NCI-H1048 (cell line): ENCODE results near the gene MORC3.
"Not testable (repeated sequence)": the region's sequence is repeated elsewhere in the genome, so short reads cannot be mapped to it uniquely, and the experiment has no call there.

Experiments used
- DNase-seq: peaks from one replicate; lab custom pipeline; 2025; lab: John Stamatoyannopoulos, UW

Gene MORC3

DNA sequence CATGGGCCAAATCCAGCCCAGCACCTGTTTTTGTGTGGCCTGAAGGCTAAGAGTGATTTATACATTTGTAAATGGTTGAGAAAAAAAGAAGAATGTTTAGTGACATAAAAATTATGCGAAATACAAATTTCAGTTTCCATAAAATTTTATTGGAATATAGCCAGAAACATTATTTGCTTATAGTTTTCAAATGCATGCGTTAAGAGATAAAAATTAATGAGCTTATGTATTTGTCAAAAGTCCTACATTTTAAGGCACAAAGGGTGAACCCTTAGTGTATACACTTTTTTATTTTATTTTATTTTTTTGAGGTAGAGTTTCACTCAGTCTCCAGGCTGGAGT is 2.1 kb downstream of the MORC3 start:
- no peak for DNase-seq

DNA sequence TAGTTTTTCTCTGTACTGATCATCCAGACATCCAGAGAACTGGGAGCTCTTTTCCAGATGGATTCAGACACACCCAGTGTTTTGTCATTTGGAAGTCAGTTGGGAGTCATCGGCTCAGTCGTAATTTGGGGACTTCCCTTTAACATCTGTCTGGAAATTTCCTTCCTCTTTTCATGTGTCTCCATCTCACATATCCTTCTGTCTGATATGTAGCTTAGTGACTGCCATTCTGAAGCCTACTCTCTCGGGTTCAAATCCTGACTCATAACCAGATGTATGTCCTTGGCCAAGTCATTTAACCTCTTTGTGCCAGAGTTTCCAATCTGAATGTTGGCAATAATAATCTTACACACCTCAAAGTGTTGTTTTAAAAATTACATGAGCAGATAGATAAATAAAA is 3.0 kb downstream of the MORC3 start:
- DNase-seq: no peak

DNA sequence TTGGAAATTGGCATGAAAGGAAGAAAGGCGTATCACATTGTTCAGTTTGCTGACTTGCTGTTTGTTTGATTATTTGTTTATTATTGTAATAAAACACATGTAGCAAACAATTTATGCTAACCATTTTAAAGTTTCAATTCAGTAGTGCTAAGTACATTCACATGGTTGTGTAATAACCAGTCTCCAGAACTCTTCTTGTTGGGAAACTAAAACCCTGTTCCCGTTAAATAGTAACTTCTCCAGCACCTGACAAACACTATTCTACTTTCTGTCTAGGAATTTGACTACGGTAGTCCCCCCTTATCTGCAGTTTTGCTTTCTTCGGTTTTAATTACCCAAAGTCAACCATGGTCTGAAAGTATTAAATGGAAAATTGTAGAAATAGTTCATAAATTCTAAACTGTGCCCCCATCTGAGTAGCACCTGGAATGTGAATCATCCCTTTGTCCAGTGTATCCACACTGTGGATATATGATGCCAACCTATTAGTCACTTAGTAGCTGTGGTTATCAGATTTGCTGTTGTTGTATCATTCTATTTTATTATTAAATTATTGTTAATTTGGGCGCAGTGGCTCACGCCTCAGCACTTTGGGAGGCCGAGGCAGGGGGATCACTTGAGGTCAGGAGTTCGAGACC is 5.5 kb downstream of the MORC3 start:
- DNase-seq: no peak

DNA sequence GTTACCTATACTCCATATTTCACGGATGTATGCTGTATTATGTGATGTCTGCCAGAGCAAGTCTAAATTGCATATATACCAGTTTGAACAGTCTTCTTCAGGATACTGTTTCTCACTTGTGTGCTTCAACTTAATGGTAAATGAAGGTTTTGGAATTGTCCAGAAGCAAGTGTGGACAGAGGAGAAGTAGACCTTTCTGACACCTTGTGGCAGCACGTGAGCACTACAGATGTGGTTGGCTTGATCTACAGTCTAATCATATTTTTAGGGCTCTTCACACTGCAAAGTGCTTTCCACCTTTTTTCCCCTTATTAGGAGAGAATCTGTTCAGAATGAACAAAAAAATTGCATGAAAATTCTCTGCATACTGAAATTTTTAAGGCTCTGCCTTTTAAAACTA is 10.9 kb downstream of the MORC3 start:
- peak; percentile 2 for DNase-seq

DNA sequence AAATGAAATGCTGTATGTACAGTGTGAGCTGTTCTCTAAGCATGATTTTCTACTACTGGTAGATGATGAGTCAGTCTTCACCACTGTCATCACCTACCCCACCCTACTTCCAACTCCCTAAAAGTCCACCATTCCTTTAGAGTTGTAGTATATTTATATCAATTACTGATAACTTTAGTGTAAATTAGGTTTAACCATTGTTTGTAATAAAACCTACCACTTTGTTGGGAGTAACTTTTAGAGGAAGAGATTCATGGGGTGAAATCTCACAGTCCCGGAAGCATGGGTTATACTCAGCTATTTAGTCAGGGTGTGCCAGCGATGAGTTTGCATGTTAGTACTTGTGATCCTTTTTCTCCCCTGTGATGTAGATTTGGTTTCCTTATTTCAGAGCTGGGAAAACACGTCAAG is 17.1 kb downstream of the MORC3 start:
- DNase-seq: no peak

DNA sequence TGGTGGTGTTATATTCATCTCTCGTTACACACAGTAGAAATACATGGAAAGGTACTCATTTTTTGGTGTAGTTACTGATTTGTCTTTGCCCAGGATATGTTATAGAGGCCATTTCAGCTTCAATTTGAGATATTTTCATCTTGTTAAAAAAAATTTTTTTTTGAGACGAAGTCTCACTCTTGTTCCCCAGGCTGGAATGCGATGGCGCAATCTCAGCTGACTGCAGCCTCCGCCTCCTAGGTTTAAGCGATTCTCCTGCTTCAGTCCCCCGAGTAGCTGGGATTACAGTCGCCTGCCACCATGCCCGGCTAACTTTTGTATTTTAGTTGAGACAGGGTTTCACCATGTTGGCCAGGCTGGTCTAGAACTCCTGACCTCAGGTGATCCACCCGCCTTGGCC is 19.0 kb downstream of the MORC3 start:
- DNase-seq: no peak

DNA sequence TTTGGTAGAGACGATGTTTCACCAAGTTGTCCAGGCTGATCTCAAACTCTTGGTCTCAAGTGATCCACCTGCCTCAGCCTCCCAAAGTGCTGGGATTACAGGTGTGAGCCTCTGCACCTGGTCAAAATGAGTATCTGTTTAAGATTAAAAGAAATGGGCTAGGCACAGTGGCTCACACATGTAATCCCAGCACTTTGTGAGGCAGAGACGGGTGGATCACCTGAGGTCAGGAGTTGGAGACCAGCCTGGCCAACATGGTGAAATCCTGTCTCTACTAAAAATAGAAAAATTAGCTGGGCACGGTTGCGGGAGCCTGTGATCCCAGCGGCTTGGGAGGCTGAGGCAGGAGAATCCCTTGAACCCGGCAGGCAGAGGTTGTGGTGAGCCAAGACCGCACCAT is 22.6 kb downstream of the MORC3 start:
- DNase-seq: not testable (repeated sequence)

DNA sequence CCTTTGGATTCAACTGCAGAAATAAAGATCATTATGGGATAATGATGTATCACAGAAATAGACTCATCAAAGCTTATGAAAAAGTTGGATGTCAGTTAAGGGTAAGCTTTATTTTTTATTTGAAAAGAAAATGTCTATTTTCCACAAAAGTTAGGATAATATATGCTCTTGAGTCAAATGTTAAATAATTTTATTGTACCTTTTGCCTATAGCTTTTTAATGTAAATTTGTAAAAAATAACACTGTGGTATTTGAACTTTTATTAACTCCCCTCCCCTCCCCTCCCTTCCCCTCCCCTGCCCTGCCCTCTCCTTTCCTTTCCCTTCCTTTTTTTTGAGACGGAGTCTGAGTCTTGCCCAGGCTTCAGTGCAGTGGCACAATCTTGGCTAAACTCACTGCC is 24.9 kb downstream of the MORC3 start:
- no peak for DNase-seq

DNA sequence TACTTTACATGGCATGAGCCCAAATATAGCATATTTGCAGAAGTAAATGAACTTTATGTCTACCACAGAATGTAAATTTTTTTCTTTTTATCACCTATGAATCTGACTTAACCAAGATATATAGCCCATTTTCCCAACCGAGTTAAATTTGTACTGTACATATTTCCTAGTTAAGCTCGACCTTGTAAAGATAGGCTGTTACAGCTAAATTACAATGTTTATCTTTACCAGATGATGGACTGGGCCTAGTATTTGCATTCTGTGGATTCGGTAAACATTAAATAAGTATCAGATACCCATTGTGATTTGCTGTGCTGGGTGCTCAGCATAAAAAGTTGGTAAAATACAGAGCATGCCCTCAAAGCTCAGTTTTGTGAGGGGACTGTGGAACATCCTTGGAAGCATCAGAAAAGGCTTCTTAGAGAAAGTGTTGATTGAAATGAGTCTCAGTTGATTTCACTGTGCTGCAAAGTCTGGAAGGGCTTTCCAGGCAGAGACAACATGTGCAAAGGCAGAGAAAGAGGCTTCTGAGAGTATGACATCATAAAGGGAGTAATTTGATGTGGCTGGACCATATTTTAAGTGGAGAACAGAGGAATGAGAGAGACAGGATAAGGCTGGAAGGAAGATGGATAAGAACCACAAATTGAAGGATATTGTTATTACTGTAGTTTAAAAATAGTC is 27.4 kb downstream of the MORC3 start:
- DNase-seq: no peak

DNA sequence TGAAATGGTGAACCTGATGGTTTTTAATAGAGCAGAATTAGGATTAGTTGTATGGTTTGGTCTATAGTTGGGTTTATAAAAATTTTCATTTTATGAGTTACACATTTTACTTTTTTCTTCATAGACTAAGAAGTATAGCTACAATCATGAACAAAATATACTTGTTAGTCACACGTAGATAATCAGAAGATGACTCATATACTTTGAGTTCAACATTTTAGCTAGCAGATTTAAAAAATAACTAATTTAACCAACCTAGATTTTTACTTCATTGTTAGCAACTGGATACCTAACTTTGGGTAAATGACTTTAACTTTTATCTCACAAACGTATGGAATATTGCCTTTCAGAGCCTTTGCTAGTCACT is 27.9 kb downstream of the MORC3 start:
- no peak for DNase-seq

DNA sequence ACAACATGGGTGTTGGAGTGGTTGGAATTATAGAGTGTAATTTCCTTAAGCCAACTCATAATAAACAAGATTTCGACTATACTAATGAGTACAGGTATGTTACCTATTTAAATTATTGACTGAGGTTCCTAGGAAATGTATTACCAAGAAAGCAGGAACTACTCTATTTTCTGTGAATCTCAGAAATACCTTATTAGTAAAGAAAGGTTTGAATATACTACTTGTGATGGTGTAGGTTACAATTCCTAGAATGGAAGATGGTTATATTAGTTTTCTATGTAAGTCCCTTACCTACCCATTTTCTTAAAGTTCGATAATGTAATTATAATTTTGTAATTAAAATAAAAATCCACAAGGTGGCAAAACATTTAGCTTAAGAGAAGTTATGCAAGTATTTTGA is 29.3 kb downstream of the MORC3 start:
- no peak for DNase-seq

DNA sequence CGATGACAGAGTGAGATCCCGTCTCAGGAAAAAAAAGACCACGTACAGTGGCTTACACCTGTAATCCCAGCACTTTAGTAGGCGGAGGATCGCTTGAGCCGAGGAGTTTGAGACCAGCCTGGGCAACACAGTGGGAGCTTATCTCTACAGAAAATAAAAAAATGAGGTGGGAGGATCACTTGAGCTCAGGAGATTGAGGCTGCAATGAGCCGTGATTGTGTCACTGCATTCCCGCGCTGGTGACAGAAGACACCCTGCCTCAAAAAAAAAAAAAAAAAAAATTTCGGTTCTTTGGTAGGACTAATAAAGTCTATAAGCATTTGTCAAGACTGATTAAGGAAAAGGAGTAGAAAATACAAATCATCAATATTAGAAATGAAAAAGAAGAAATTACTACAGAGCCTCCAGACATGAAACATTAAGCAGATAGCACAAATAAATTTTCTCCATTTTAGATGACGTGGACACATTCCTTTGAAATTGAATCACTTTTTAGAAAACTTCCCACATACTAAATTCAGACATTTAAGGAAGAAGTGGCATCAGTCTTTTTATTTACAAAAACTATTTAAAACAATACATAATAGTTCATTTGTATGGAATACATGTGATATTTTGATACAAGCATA is 30.4 kb downstream of the MORC3 start:
- DNase-seq: no peak

DNA sequence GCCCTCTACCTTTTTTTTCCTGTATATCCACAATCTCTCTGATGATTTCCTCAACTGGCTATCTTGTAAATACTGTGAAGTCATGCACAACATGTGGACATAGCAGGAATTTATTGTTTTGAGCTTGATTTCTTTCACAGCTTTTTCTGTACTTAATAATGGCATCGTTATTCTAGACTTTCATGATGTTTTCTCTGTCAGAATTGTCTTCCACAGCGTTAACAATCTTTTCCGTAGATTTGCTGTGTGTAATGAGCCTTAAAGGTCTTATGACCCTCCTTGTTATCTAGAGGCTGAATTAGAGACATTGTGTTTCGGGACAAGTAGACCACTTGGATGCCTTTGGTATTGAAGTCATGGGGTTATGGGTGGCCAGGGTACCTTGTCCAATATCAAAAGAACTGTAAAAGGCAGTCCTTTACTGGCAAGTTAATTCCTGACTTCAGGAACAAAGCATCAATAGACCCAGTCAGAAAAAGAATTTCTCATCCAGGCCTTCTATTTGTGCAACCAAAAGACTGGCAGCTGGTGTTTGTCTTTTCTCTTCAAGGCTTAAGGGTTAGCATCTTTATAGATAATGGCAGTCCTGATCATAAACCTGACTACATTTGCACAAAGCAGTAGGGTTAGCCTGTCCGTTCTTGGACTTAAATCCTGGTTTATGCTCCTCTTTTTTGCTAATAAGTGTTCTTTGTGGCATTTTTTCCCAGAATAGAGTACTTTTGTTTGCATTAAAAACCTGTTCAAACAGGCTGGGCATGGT is 35.1 kb downstream of the MORC3 start:
- DNase-seq: no peak

DNA sequence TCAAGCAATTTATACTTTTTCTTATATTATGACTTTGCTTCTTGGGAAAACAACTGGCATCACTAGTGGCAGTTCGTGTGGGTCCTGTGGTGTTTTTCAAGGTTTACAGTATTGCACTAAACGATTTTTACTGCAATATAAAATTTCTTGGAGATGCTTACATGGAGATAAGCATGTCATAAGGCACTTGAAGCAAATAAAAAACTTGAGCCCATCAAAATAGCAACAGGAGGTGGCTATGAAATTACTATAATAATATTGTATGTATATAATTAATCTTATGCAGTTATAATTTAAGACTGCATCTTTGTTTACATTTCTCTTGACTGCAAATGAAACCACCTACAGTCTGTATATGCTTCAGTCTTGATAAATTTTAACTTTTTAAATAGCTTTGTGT is 35.9 kb downstream of the MORC3 start:
- no peak for DNase-seq

DNA sequence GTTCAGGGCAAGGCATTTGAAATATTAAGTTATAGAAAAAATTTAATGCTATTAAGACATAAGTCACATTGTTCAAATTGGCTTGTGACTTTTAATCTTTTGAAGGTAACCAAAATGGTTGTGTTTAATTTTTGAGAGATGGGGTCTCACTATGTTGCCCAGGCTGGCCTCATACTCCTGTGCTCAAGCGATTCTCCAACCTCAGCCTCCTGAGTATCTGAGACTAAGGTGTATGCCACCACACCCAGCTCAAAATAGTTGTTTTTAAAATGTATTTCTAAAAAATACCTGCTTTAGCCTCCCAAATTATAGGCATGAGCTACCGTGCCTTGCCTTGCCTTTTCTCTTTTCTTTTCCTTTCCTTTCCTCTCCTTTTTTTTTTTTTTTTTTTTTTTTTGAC is 39.2 kb downstream of the MORC3 start:
- no peak for DNase-seq

DNA sequence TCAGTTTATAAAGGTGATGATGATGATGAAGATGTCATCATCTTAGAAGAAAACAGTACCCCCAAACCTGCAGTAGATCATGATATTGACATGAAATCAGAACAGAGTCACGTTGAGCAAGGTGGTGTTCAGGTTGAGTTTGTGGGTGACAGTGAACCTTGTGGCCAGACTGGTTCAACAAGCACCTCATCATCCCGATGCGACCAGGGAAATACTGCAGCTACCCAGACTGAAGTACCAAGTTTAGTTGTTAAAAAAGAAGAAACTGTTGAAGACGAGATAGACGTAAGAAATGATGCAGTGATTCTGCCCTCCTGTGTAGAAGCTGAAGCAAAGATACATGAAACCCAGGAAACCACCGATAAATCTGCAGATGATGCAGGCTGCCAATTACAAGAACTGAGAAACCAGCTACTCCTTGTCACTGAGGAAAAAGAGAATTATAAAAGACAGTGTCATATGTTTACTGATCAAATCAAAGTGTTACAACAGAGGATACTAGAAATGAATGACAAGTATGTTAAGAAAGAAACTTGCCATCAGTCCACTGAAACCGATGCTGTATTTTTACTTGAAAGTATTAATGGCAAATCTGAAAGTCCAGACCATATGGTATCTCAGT is 49.2 kb downstream of the MORC3 start:
- DNase-seq: no peak

DNA sequence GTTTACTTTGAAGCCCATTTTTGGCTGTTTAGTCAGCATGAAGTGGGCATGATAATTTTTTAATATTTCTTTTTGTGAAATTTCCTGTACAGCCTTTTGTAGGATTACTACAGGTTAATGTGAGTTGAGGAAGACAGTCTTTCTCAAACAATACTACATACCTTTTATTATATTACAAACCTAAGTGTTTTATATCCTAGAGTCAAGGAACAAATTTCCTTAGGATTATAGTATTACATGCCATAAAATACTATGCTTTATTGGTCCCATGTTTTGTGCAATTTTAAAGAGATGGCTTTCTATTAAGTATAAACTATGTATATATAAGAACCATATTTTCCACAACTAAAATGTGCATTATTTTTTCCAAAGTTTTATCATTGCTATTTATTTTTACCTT is 56.0 kb downstream of the MORC3 start:
- no peak for DNase-seq

DNA sequence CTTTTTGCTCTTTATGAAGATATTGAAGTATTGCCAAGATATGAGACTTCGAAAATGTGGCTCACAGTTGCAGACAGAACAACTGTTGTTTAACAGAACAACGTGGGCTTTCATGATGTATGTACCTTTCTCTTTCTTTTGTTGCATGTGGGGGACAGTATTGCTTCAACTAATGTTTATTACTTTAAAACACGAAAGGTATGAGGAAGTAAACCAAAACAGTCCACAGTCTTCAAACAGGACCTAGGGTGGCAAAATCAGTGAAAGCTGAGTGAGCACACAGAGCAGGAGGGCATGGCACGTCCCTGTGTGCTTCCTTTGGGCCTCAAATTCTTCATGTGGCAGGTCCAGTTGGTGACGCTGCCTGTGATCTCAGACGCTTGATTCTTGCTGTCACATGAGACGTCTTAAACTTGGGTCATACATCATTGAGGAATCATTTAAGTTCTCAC is 57.4 kb downstream of the MORC3 start:
- DNase-seq: peak; percentile 77

DNA sequence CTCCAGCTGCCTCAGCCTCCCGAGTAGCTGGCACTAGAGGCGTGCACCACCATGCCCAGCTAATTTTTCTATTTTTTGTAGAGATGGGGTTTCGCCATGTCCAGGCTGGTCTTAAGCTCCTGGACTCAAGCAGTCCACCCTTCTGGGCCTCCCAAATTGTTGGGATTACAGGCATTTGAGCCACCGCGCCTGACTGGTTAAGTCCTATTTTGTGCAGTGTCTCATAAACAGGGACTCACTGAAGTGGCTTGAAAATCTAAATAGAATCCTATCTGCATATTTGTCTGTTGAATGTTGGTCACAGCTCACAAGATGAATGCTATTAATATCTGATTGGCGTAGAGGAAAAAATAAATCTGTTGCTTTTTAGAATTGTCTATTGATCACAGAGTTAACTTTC is 59.3 kb downstream of the MORC3 start:
- no peak for DNase-seq

DNA sequence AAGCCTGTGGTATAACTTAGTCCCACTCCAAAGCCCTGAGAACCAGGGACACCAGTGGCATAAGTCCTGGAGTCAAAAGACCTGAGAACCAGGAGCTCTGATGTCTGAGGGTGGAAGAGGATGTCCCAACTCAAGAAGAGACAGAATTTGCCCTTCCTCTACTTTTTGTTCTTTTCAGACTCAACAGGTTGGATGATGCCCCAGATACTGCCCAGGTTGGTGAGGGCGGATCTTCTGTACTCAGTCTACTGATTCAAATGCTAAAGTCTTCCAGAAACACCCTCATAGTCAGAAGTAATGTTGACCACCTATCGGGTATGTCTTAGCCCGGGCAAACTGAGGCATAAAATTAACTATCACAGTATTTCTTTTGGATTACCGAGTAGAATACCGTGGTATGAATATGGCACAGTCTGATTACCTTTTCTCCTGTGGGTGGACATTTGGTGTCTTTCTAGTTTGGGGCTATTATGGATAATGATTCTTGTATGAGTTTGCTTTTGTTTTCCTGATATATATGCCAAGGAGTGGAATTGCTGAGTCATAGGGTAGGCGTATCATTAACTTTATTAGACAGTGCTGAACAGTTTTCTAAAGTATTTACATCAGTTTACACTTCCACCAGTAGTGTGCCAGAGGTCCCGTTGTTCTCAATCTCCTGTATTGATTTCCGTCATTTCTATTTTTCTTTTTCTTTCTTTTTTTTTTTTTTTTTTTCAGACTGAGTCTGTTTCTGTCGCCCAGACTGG is 62.0 kb downstream of the MORC3 start:
- DNase-seq: no peak

DNA sequence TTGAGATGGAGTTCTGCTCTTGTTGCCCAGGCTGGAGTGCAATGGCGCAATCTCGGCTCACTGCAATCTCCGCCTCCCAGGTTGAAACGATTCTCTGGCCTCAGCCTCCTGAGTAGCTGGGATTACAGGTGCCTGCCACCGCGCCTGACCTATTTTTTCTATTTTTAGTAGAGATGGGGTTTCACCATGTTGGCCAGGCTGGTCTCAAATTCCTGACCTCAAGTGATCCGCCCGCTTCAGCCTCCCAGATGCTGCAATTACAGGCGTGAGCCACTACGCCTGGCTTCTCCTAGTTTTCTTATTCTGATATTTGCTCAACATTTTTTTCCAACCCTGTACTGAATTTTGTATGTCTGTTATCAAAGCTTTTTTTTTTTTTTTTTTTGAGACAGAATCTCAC is 62.7 kb downstream of the MORC3 start:
- not testable (repeated sequence) for DNase-seq

DNA sequence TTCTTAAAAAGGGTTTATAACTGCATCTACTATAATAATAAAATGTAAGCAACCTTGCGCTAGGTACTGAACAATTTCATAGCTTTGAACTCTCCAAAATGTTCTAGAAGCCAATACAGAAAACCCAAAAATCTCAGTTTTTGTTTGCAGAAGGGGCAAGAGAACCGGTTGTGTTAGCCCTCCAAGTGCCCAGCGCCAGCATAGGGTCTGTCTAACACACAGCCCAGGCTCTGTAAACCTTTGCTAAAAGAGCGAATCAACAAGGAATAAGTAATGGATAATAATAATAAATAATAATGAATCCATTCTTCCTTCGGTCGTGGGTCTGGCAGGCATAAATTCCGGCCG is 64.9 kb downstream of the MORC3 start:
- no peak for DNase-seq
